SKM-1 treated with dmso at 0.1 percent for 144 hours (cell line): ENCODE results near the gene ALKBH4.
"Not testable (repeated sequence)": the region's sequence is repeated elsewhere in the genome, so short reads cannot be mapped to it uniquely, and the experiment has no call there.

Experiments
- DNase-seq: peaks from one replicate; lab custom pipeline; 2025; ENCODE audit not compliant: unreplicated experiment; lab: John Stamatoyannopoulos, UW

ALKBH4 gene

GRCh38 chr7:102429141-102429899 is 35.3 kb downstream of the ALKBH4 start:
- no peak for DNase-seq

- no peak for DNase-seq
Observed at GRCh38 chr7:102427019-102427405, 37.7 kb downstream of the ALKBH4 start.

GRCh38 chr7:102426268-102427018 is 38.2 kb downstream of the ALKBH4 start:
- DNase-seq = no peak

GRCh38 chr7:102425639-102426267 is 38.9 kb downstream of the ALKBH4 start:
- DNase-seq = no peak

- no peak for DNase-seq
Observed at GRCh38 chr7:102424787-102425218, 39.9 kb downstream of the ALKBH4 start.

- DNase-seq = no peak
Observed at GRCh38 chr7:102424129-102424551, 40.5 kb downstream of the ALKBH4 start.

GRCh38 chr7:102421706-102422240 is 42.9 kb downstream of the ALKBH4 start:
- DNase-seq = no peak

- no peak for DNase-seq
Observed at GRCh38 chr7:102418592-102418991, 46.1 kb downstream of the ALKBH4 start.

- no peak for DNase-seq
Observed at GRCh38 chr7:102417105-102417504, 47.6 kb downstream of the ALKBH4 start.

- DNase-seq = no peak
Observed at GRCh38 chr7:102416406-102416805, 48.3 kb downstream of the ALKBH4 start.

- DNase-seq = no peak
Observed at GRCh38 chr7:102415685-102416225, 48.9 kb downstream of the ALKBH4 start.

GRCh38 chr7:102413611-102414010 is 51.1 kb downstream of the ALKBH4 start:
- no peak for DNase-seq

- DNase-seq = no peak
Observed at GRCh38 chr7:102413091-102413490, 51.6 kb downstream of the ALKBH4 start.

GRCh38 chr7:102412548-102412947 is 52.1 kb downstream of the ALKBH4 start:
- DNase-seq = no peak

GRCh38 chr7:102410918-102411317 is 53.7 kb downstream of the ALKBH4 start:
- no peak for DNase-seq

- DNase-seq = no peak
Observed at GRCh38 chr7:102410123-102410522, 54.5 kb downstream of the ALKBH4 start.

- DNase-seq = no peak
Observed at GRCh38 chr7:102409340-102409739, 55.3 kb downstream of the ALKBH4 start.

- not testable (repeated sequence) for DNase-seq
Observed at GRCh38 chr7:102408530-102408929, 56.1 kb downstream of the ALKBH4 start.

- DNase-seq = no peak
Observed at GRCh38 chr7:102407910-102408309, 56.8 kb downstream of the ALKBH4 start.
